G401 (cell line): ENCODE results near the gene STRN. TPM values are rescaled to one million over a fixed set of nuclear protein-coding genes. Genes with fewer than 3 reads are reported as not detected.
"Not testable (repeated sequence)": the region's sequence is repeated elsewhere in the genome, so short reads cannot be mapped to it uniquely, and the experiment has no call there.

Experiments
- DNase-seq: peaks from one replicate; pipeline ENCODE4 v3.0.0-alpha.2; 2015; ENCODE audit warnings: low spot score
- in situ Hi-C: cut with HindIII; loops from 2 replicates; pipeline ENCODE4 v1.10.0; 2016; ENCODE audit warnings: low sequenced_read_pairs, mixed read lengths
- total RNA-seq: library from RNA; depleted of rRNA; stranded (reverse); fragments of >200 nt; shearing (Covaris generic); gene quantifications from 2 replicates; pipeline ENCODE4 v1.2.3, GENCODE V29; 2014; rRNA removed

The STRN gene, protein sequence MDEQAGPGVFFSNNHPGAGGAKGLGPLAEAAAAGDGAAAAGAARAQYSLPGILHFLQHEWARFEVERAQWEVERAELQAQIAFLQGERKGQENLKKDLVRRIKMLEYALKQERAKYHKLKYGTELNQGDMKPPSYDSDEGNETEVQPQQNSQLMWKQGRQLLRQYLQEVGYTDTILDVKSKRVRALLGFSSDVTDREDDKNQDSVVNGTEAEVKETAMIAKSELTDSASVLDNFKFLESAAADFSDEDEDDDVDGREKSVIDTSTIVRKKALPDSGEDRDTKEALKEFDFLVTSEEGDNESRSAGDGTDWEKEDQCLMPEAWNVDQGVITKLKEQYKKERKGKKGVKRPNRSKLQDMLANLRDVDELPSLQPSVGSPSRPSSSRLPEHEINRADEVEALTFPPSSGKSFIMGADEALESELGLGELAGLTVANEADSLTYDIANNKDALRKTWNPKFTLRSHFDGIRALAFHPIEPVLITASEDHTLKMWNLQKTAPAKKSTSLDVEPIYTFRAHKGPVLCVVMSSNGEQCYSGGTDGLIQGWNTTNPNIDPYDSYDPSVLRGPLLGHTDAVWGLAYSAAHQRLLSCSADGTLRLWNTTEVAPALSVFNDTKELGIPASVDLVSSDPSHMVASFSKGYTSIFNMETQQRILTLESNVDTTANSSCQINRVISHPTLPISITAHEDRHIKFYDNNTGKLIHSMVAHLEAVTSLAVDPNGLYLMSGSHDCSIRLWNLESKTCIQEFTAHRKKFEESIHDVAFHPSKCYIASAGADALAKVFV
- 3.8 and 6.6 TPM in 2 replicates for total RNA-seq

DNA sequence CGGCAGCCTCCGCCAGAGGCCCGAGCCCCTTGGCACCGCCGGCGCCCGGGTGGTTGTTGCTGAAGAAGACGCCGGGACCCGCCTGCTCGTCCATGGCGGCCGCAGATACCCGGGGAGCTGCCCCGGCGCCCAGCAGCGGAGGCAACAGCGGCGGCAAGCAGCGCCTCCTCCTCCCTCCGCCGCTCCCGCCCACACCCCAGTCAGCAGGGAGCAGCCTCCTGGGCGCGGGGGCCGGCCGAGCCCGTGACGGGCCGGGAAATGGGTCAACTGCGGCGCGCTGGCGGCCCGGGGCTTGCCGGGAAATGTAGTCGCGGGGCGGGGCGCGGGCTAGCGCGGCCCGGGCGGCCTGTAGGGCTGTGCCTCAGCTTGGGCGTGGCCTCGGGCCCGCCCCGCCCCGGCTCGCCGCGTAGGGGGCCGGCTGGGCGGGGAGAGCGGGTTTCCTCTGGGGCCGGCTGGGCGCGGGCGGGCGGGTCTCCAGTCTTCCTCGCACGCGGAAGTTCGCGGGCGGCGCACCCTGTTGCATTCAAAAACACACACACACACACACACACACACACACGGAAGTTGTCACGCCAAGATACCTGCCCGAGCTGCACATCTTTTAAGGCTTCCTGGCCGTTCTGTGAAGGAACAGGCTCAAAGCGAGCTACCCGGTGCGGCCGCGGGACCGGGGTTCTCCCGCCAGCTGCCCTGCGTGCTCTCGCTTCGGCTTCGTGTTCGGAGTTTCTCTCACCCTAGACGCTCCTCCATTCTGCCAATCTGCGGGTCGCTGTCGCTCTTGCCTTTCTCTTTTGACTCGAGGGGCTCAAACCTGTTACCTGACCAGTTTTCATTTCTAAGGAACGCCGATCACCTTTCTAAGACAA lies at the start of gene STRN:
Gene STRN (minus strand): TSS at position 167 of the 866 bp plus-strand sequence. CDS start 73 bp downstream, at position 94.
- in situ Hi-C loops: no loop called here

DNA sequence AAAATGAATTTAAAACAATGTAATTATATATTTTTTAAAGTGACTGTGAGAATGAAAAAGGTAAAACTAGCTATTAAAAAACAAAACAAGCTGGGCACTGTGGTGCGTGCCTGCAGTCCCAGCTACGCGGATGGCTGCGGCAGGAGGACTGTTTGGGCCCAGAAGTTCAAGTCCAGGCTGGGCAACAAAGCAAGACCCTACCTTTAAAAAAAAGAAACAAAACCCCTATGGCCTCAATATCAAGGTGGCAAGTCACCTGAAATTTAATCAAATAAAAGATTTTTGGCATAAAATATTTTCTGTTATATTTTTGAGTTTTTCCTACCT lies 46.9 kb upstream of the STRN start:
- in situ Hi-C loops: no loop called here
- no peak for DNase-seq

More for the DNA sequence above, at the start of gene STRN:
- DNase-seq: peak; percentile 93

DNA sequence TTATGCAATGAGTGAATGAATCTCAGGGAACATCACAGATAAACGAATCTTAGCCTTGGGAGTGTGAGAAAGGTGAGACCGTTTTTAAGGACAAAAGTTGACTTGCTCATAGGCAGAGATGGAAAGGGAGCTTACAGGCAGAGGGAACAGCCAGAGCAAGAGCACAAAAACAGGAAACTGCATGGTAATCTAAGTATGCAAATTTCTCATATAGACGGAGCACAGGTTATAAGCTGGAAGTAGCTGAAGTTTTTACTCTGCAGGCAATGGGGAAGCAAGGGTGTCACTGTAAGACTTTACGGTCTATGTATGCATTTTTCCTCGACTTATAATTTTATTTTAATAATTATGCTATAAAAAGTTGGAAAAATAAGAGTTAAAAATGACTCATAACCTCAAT lies 44.8 kb upstream of the STRN start:
- no peak for DNase-seq
- in situ Hi-C loops: no loop called here

DNA sequence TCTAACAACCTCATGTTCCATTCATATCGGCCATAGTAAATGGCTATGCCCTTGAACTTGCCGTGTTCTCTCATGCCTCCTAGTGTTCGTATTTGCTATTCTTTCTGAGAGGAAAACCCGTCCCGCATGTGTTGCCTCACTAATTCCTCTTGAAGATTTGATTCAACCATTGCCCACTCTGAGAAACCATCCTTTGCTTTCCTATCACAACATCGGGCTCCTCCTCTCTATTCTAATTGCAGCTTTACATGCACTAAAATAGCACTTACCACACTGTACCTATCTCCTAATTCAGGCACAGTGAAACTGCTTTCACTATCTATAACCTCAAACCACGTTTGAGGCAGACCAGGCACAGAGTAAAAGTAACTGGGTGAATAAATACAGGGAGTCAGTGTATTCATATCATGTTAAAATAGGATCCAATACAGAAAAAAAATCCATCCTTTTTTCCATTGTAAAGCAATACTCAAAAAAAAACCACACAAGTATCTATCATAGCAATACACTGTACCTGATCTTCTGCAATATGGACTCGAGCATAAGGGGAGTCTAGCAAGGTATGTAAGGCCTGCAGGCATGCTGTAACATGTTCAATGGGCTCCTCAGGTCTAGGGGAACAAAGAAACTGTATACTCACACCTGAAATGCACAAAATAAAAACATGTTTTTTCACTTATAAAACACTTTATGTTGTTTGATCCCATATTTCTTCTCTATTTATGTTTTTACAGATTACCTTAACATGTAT lies 39.0 kb upstream of the STRN start:
- no peak for DNase-seq
- in situ Hi-C loops: no loop called here

DNA sequence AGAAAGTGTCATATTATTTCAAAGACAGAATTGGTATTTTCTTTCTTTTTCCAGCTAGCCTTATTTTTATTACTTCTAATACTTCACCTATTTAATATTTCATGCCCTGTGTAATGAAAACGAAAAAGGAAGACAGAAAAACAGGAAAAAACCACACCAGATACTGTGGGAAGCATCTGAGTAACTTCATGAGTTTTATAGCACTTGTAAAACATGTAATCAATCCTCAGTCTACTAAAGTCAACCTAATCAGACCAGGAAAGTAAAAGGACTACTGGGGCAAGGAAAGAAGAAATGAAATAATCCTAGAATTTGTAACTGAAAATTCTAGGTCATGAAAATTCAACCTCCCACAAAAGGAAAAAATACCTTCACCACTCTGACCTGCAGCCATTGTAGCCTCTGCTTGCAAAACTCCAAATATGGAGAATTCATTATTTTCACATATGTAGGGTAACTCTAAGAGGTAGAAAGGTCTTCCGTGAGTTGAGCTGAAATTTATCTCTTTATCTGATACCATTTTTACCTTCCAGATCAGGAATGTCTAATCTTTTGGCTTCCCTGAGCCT lies 34.7 kb upstream of the STRN start:
- in situ Hi-C loops: no loop called here
- DNase-seq: no peak

DNA sequence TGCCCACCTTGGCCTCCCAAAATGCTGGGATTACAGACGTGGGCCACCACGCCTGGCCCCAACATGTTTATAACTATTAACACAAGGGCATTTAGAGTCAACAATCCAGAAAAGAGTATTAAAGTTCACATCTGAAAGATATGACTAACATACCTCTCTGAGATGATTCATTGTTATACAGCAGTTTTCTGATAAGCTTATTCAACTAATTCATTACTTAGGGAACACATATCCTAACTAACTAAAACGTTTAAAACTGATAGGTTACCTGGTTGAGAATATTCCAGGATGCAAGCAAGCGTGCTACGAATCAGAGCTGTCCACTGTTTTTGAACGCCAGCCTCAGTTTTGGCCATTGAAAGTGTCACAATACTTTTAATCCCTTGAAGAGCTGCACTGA lies 34.0 kb upstream of the STRN start:
- in situ Hi-C loops: no loop called here
- DNase-seq: no peak

DNA sequence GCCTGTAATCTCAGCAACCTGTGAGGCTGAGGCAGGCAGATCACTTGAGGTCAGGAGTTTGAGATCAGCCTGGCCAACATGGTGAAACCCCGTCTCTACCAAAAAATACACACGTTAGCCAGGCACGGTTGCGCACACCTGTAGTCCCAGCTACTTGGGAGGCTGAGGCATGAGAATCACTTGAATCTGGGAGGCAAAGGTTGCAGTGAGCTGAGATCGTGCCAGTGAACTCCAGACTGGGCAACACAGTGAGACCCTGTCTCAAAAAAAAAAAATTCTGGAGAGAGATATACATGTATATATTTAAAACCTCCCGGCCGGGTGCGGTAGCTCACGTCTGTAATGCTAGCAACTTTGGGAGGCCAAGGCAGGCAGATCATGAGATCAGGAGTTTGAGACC lies 33.1 kb upstream of the STRN start:
- in situ Hi-C loops: not testable (repeated sequence)

DNA sequence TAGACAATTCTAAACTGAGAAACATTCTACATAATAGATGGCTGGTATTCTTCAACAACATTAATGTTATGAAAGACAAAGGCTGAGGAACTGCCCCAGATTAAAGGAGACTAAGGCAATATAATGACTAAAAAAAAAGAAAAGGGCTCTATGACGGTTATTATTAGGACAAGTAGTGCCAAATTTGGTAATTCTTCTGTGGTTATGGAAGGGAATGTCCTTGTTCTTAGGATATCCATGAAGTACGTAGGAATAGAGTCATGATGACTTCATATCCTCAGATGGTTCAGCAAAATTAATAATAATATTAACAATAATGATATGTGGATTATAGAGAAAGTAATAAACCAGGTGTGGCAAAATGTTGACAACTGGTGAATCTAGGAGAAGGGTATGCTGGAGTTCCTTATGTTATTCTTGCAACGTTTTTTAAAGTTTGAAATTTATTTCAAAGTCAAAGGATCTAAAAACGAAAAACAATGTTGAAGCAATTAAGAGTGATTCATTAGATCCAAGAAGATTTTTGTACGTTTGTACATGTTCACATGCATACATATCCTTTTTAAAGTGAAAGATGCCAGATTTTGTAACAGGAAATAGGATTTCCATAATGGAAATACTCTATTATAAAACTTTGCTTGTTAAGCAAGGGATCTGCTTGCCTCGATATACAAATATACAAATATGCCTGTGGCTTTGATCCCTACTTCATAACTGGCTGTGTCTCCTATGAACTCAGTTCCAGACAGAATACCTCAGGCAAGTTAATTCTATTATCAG lies 27.7 kb upstream of the STRN start:
- in situ Hi-C loops: no loop called here

More for the DNA sequence above, 33.1 kb upstream of the STRN start:
- DNase-seq: not testable (repeated sequence)

DNA sequence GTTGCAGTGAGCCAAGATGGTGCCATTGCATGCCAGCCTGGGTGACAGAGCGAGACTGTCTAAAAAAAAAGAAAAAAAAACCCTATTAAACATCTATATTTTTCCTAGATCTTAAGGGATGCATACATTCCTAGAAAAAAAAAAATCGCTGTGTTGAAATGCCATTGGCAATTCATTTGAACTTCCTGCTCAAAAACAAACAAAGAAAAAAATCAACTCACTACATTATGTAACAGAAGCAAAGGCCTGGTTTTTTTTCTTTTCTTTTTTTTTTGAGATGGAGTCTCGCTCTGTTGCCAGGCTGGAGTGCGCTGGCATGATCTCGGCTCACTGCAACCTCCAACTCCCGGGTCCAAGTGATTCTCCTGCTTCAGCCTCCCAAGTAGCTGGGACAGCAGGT lies 21.7 kb upstream of the STRN start:
- in situ Hi-C loops: no loop called here
- no peak for DNase-seq

More for the DNA sequence above, 27.7 kb upstream of the STRN start:
- DNase-seq: no peak

DNA sequence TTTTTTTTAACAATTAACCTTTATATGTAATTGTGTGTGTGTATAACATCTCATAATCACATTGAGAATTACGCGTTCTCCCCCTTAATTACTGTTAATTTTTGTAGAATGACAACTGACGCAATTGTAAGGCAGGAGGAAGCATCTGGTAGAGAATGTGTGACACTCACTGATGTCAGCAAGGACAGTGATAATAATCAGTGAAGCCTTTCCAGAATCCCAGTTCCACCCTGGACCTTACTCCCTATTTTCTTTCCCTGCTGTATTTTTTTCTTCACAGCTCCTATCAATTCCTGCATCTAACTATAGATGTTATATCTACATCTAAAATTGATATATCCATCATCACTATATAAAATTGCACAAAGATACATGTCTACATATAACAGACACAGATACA lies 16.1 kb upstream of the STRN start:
- no peak for DNase-seq
- in situ Hi-C loops: no loop called here

DNA sequence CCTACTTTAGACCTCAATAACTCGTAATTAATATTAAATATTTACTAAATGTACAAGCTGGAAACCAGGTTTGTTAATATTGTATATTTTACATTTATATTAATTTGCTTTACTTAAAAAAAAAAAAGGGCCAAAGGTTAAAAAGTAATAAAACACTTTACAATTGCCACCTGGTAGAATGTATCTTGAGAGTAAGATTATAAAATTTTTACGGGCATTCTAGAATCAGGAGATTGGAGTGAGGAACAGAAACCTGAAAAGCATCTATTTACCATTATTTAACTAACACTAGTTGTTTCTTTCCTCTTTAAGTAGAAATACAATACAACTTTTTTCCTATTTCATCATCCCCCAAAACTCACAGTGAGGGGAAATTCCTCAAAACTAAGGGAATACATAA lies 15.6 kb upstream of the STRN start:
- in situ Hi-C loops: no loop called here
- DNase-seq: no peak

DNA sequence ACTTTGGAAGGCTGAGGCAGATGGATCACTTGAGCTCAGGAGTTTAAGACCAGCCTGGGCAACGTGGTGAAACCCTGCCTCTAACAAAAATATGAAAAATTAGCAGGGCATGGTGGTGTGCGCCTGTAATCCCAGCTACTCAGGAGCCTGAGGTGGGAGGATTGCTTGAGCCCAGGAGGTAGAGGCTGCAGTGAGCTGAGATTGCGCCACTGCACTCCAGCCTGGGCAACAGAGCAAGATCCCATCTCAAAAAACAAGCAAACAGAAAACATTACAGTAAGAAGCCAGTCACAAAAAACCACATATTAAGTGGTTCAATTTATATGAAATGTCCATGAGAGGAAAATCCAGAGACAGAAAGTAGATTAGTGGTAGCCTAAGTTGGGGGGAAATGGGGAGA lies 12.7 kb upstream of the STRN start:
- in situ Hi-C loops, DNase-seq: not testable (repeated sequence)

DNA sequence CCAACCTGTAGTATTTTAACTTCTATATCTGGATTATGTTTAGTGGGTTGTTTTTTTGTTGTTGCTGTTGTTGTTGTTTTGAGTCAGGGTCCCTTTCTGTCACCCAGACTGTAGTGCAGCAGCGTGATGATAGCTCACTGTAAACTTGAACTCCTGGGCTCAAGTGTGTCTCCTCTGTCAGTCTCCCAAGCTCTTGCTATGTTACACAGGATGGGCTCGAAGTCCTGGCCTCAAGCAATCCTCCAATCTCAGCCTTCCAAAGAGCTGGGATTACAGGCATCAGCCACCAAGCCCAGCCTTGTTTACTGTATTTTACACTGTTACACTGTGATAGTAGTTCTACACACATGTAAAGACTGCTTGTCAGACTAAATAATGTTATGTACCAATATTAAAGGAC lies 9.7 kb upstream of the STRN start:
- in situ Hi-C loops: no loop called here
- DNase-seq: no peak

DNA sequence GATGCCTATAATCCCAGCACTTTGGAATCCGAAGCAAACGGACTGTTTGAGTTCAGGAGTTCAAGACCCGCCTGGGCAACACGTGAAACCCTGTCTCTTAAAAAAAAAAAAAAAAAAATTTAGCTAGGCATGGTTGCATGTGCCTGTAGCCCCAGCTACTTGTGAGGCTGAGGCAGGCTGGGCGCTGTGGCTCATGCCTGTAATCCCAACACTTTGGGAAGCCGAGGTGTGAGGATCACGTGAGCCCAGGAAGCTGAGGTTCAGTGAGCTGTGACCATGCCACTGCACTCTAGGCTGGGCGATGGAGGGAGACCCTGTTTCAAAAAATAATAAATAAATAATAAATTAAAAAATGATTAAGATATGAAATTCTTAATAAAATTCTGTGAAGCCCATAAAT lies 9.0 kb upstream of the STRN start:
- DNase-seq: no peak
- in situ Hi-C loops: no loop called here

DNA sequence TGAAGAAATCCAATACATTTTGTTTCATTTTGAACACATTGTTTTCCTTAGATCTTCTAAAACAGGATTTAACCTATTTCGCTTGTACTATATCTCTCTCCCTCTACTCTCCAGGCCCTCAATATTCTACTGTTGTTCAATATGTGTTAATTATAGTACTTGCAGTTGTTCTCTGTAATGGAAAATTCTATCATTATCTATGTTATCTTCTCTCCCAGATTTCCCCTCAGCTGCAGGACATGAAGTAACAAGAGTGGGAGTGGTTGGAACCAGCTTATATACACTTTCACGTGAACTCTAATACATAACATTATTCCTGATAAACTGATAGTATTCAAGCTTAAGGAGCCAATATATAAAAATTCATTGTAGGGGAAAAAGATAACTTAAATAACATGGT lies 7.0 kb upstream of the STRN start:
- in situ Hi-C loops: no loop called here
- DNase-seq: no peak

DNA sequence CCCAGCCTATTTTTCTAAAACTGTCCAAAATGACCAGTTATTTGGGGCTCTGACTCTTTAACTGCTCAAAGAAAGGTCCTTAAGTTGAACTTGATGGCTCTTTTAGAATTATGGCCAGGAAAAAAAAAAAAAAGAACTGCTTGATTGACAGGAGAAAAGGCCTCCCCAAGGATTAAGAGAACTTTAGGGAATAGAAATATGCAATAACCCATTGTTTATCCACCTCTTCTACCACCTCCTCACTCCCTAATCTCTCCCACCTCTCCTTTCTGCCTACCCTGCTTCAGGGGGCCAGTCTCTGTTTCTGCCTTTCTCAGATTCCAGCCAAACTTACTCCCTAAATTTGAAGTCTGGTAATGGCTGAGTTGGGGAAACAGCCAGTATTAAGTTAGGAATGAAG lies 5.7 kb upstream of the STRN start:
- in situ Hi-C loops: no loop called here
- DNase-seq: no peak

DNA sequence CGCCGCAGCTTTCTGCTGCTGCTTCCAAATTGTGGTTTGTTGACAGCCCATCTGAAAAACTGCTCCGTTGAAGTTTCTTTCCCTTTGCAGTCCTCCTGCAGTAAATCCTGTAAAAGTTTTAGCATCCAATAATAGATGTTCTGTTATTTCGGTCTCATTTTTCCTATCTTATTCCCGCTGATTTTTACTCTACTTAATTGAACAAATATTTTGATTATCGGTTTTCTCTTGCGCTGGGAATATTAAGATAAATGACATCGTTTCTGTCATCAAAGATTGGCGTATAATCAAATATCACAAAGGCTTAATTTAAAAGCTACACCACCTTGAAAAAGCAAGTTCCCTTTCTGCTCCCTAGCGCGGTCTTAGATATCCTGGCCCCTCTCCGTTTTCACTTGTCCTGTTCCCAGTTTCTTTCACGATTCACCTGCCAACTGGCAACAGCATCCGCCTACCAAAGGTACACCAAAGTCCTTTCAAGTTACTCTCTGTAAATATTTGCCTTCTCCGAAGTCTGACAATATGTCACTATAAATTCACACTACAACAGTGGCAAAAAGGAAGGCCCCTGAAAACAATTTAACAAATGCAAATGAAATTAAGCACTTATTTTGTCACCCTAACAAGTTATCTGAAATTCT lies 1.0 kb upstream of the STRN start:
- in situ Hi-C loops: no loop called here
- DNase-seq: peak; percentile 6
